ENCODE measurements around the gene MRPL39.

- TF ChIP-seq POLR2A (IDR thresholded peaks at IDR 0.05) (no peak), CTCF (IDR thresholded peaks at IDR 0.05) (no peak), EP300 (IDR thresholded peaks at IDR 0.05) (no peak)
These were observed 7.2 kb upstream of the MRPL39 start for GRCh38 chr21:25614441-25614840.

Measured in sigmoid colon (tissue), 4 donors.